OCI-LY1 (cell line): ENCODE measurements around the gene EFCAB13.

Source experiments
- H2AFZ ChIP-seq: fragments of 200-600 bp; sonication (generic), shearing (Covaris generic); 2 replicates; pipeline ENCODE4 v1.6.0; 2014; ENCODE audit warnings: antibody characterized with exemption, mild to moderate bottlenecking, low read length
- H3F3A ChIP-seq: fragments of 200-600 bp; sonication (generic), shearing (Covaris generic); 2 replicates; pipeline ENCODE4 v1.6.0; 2014; ENCODE audit warnings: mild to moderate bottlenecking, antibody characterized with exemption, low read length, moderate library complexity; ENCODE audit not compliant: insufficient read depth
- H3K27ac ChIP-seq: fragments of 200-600 bp; sonication (generic); 2 replicates; pipeline ENCODE4 v1.5.1; 2014; ENCODE audit warnings: low read length, mixed run types, mild to moderate bottlenecking, low read depth; ENCODE audit not compliant: poor library complexity, severe bottlenecking
- H3K27me3 ChIP-seq: fragments of 200-600 bp; sonication (generic); 2 replicates; pipeline ENCODE4 v1.6.0; 2014; ENCODE audit warnings: antibody characterized with exemption, mild to moderate bottlenecking, low read length, moderate library complexity; ENCODE audit not compliant: insufficient read depth
- H3K36me3 ChIP-seq: fragments of 200-600 bp; sonication (generic); 2 replicates; pipeline ENCODE4 v1.6.1; 2014; ENCODE audit warnings: mild to moderate bottlenecking, antibody characterized with exemption, low read length, moderate library complexity, mixed read lengths; ENCODE audit not compliant: insufficient read depth
- H3K4me1 ChIP-seq: fragments of 200-600 bp; sonication (generic); 2 replicates; pipeline ENCODE4 v1.5.1; 2014; ENCODE audit warnings: mild to moderate bottlenecking, low read length, moderate library complexity; ENCODE audit not compliant: insufficient read depth, severe bottlenecking
- H3K4me2 ChIP-seq: fragments of 200-600 bp; sonication (generic), shearing (Covaris generic); 2 replicates; pipeline ENCODE4 v1.6.1; 2014; ENCODE audit warnings: low read length
- H3K4me3 ChIP-seq: fragments of 200-600 bp; sonication (generic); 2 replicates; pipeline ENCODE4 v1.5.1; 2014; ENCODE audit warnings: low read length, low read depth, mild to moderate bottlenecking, mixed read lengths; ENCODE audit not compliant: poor library complexity, severe bottlenecking
- H3K79me2 ChIP-seq: fragments of 200-600 bp; shearing (Covaris generic); 2 replicates; pipeline ENCODE4 v1.6.1; 2016; ENCODE audit warnings: mixed run types, low read length, mixed read lengths; ENCODE audit not compliant: insufficient read depth
- H3K9ac ChIP-seq: fragments of 200-600 bp; sonication (generic), shearing (Covaris generic); 2 replicates; pipeline ENCODE4 v1.6.1; 2014; ENCODE audit warnings: mild to moderate bottlenecking, low read length, mixed read lengths
- H3K9me2 ChIP-seq: fragments of 200-600 bp; sonication (generic), shearing (Covaris generic); 2 replicates; pipeline ENCODE4 v1.6.1; 2014; ENCODE audit warnings: low read depth, mild to moderate bottlenecking, low read length, mixed read lengths
- H3K9me3 ChIP-seq: fragments of 200-600 bp; shearing (Covaris generic); 2 replicates; pipeline ENCODE4 v1.6.1; 2014; ENCODE audit warnings: low read length, mixed read lengths
- H4K20me1 ChIP-seq: fragments of 200-600 bp; sonication (generic), shearing (Covaris generic); 2 replicates; pipeline ENCODE4 v1.6.0; 2016; ENCODE audit warnings: mild to moderate bottlenecking, low read length; ENCODE audit not compliant: insufficient read depth
- EZH2 ChIP-seq: fragments of 200-600 bp; sonication (generic), shearing (Covaris generic); IDR thresholded peaks from 2 replicates; pipeline ENCODE4 v1.8.0; 2017; ENCODE audit warnings: borderline replicate concordance, mixed run types, mild to moderate bottlenecking, antibody characterized with exemption, low read length, moderate library complexity, mixed read lengths
- TF ChIP-seq, protein P1 (sequence below): fragments of 200-600 bp; sonication (generic), shearing (Covaris generic); IDR thresholded peaks from 2 replicates; pipeline ENCODE4 v1.5.1; 2017; ENCODE audit warnings: mild to moderate bottlenecking, antibody characterized with exemption, low read length, moderate library complexity, mixed read lengths

EFCAB13 gene

DNA sequence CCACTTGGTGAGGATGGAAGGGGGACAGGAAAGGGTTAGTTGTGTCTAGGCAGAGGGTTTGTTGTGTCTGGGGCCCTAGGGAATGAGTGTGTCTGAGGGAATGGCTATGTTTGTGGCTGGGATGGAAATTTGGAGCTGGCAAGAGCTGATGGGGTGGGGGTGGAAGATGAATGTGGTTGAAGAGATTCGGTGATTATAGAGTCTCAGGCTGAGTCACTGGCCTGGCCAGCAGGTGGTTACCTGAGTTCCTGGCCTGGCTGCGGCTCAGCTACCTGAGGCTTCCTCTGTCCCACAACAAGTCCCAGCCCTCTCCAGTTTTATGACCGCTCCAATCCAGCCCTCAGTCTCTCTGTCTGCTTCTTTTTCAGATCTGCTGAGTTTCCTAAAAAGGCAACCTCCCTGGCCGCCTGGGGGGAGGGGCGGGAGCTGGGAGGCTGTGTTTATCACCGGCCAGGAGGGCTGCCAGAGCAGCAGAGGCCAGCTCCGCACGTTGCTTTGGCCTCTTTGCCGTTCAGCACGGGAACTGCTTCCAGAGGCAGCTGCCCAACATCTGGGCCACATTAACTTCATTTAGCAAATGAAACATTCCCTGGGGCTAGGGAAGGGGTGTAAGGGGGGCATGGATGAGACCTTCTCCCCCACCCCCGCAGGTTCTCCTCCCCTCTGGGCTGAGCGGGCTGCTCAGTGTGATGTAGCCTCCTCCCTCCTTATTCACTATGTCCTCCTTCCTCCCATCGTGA is 48.3 kb upstream of the EFCAB13 start:
- no peaks in the 10 kb centered on the region for H3K79me2 ChIP-seq
- no peak overlapping the region for H2AFZ ChIP-seq
- no peaks in the 10 kb centered on the region for H3K27me3 ChIP-seq
- peaks cover 11% of the 10 kb centered on the region for H3K4me1 ChIP-seq
- H3K9ac ChIP-seq: no peak overlapping the region
- TF ChIP-seq EZH2: no peak
- TF ChIP-seq, protein P1, sequence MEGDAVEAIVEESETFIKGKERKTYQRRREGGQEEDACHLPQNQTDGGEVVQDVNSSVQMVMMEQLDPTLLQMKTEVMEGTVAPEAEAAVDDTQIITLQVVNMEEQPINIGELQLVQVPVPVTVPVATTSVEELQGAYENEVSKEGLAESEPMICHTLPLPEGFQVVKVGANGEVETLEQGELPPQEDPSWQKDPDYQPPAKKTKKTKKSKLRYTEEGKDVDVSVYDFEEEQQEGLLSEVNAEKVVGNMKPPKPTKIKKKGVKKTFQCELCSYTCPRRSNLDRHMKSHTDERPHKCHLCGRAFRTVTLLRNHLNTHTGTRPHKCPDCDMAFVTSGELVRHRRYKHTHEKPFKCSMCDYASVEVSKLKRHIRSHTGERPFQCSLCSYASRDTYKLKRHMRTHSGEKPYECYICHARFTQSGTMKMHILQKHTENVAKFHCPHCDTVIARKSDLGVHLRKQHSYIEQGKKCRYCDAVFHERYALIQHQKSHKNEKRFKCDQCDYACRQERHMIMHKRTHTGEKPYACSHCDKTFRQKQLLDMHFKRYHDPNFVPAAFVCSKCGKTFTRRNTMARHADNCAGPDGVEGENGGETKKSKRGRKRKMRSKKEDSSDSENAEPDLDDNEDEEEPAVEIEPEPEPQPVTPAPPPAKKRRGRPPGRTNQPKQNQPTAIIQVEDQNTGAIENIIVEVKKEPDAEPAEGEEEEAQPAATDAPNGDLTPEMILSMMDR: no peak
- H3K36me3 ChIP-seq: no peaks in the 10 kb centered on the region
- H3K4me2 ChIP-seq: no peak overlapping the region
- H3K9me3 ChIP-seq: no peaks in the 10 kb centered on the region
- no peaks in the 10 kb centered on the region for H3K9me2 ChIP-seq
- H3F3A ChIP-seq: no peaks in the 10 kb centered on the region
- no peaks in the 10 kb centered on the region for H4K20me1 ChIP-seq
- H3K4me3 ChIP-seq: no peak overlapping the region
- no peak overlapping the region for H3K27ac ChIP-seq

DNA sequence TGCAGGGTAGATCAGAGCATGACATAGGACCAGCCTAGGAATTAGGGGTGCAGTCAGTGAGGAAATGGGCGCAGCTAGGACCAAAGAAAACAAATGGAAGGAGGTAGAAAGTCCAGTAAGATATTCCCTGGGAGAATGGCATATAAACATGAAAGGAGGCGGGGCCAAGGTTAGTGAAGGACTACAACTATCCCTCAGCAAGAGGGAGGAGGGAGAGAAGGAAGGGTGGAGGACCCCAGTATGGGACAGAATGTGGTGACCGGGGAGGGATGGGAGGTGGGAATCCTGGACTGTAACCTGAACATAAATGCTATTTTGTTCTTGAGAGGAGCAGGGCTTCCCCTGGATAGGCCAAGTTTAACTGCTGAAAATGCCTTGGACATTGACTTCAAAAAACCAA is 47.3 kb upstream of the EFCAB13 start:
- no peak overlapping the region for H3K4me3 ChIP-seq
- H3K79me2 ChIP-seq: no peaks in the 10 kb centered on the region
- H3K27ac ChIP-seq: no peak overlapping the region
- peaks cover 11% of the 10 kb centered on the region for H3K4me1 ChIP-seq
- H3K9me3 ChIP-seq: no peaks in the 10 kb centered on the region
- no peaks in the 10 kb centered on the region for H4K20me1 ChIP-seq
- H2AFZ ChIP-seq: no peak overlapping the region
- no peaks in the 10 kb centered on the region for H3K36me3 ChIP-seq
- no peak overlapping the region for H3K9ac ChIP-seq
- TF ChIP-seq, protein P1: no peak
- TF ChIP-seq EZH2: no peak
- no peaks in the 10 kb centered on the region for H3K9me2 ChIP-seq
- no peaks in the 10 kb centered on the region for H3F3A ChIP-seq
- H3K27me3 ChIP-seq: no peaks in the 10 kb centered on the region
- H3K4me2 ChIP-seq: no peak overlapping the region

DNA sequence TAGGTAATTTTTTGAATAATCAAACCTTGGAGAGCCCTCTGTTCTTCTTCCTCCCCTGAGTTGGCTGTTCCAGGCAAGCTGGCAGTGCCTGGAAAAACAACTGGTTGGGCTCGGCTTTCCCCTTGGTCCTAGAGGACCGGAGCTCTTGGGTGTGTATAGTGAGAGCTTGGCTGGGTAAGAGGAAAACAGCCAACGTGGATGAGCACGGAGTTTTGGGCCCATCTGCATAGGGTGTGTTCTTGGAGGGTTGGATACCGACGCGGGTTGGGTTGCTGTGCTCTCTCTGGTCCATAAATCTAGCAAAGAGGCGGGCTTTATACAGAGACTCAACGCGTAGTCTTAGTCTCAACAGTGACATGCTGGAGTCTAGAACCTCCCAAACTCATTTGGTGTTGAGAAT is 46.9 kb upstream of the EFCAB13 start:
- TF ChIP-seq, protein P1: no peak
- TF ChIP-seq EZH2: no peak
- Histone ChIP-seq H4K20me1 (no peaks in the 10 kb centered on the region), H3K79me2 (no peaks in the 10 kb centered on the region), H3K27ac (no peak overlapping the region), H3K36me3 (no peaks in the 10 kb centered on the region), H3F3A (no peaks in the 10 kb centered on the region), H3K27me3 (no peaks in the 10 kb centered on the region), H3K4me3 (no peak overlapping the region), H3K4me2 (no peak overlapping the region), H3K9ac (no peak overlapping the region), H3K4me1 (peaks cover 11% of the 10 kb centered on the region), H3K9me2 (no peaks in the 10 kb centered on the region), H3K9me3 (no peaks in the 10 kb centered on the region), H2AFZ (no peak overlapping the region)
